HG03280 (cell line): Measurements from ENCODE around the gene MCM5.
"Not testable (repeated sequence)": the region's sequence is repeated elsewhere in the genome, so short reads cannot be mapped to it uniquely, and the experiment has no call there.

ENCODE experiments used
- ATAC-seq: cut with Tn5 transposase; IDR thresholded peaks from one replicate; pipeline ENCODE4 v1.9.1; 2021; ENCODE audit warnings: mild to moderate bottlenecking, moderate library complexity; ENCODE audit not compliant: unreplicated experiment

MCM5 gene

GRCh38 chr22:35470903-35471321 lies 71.0 kb downstream of the MCM5 start:
- ATAC-seq: no peak

- ATAC-seq: not testable (repeated sequence)
These were observed 71.6 kb downstream of the MCM5 start for GRCh38 chr22:35471566-35471965.

- no peak for ATAC-seq
These were observed 72.5 kb downstream of the MCM5 start for GRCh38 chr22:35472488-35472887.

- ATAC-seq: no peak
These were observed 74.0 kb downstream of the MCM5 start for GRCh38 chr22:35473971-35474370.
